GM12874 (cell line): ENCODE results near the gene COIL.

ENCODE experiments used
- TF ChIP-seq, protein P1 (sequence below): IDR thresholded peaks from 2 replicates; pipeline ENCODE4 v1.5.1; 2011; ENCODE audit warnings: low read depth, mild to moderate bottlenecking, control low read depth, low read length, moderate library complexity; ENCODE audit not compliant: insufficient read depth

Gene COIL

DNA sequence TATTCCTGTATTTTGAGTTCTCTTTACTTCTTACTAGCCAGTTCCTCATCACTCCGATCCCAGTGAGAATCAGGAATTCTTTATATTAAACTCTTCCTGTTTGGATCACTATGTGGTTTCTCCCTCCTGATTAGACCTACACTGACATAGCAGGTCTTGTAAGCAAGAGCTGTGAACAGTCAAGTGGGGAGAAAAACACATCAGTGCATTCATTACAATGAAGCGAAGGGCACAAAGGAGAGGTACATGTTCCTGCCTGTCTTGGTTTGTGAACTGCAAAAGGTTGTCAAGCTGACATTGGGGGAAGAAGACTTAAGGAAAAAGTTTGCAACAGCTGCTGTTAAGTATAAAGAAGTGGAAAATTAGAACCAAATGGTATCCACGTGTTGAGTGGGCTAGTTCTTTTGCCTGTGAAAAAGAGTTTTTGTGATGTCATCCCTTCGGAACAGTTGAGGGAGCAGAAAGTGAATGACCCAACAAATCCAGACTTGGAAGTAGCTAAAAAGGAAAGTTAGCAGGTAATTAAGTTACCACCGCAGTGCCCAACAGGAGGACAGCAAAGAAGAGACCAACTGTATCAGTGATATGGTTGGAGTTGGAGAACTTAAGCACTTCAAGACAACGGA, 24.0 kb downstream of the COIL start:
- TF ChIP-seq, protein P1, sequence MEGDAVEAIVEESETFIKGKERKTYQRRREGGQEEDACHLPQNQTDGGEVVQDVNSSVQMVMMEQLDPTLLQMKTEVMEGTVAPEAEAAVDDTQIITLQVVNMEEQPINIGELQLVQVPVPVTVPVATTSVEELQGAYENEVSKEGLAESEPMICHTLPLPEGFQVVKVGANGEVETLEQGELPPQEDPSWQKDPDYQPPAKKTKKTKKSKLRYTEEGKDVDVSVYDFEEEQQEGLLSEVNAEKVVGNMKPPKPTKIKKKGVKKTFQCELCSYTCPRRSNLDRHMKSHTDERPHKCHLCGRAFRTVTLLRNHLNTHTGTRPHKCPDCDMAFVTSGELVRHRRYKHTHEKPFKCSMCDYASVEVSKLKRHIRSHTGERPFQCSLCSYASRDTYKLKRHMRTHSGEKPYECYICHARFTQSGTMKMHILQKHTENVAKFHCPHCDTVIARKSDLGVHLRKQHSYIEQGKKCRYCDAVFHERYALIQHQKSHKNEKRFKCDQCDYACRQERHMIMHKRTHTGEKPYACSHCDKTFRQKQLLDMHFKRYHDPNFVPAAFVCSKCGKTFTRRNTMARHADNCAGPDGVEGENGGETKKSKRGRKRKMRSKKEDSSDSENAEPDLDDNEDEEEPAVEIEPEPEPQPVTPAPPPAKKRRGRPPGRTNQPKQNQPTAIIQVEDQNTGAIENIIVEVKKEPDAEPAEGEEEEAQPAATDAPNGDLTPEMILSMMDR = no peak

DNA sequence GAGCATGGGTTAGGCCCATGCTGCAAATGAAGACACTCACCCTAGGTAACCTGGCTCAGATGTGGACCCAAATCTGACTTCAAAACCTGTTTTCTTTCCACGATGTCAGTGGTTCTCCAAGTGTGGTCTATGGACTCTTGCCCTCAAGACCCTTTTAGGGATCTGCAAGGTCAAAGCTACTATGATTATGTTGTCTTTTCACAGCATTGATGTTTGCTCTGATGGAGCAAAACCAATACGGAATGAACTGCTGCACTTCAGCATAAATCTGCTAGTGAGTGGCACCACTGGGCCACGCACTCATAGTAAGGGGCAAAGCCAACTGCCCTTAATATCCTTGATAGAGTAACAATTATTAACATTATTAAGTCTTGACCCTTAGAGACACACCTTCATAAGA, 25.4 kb downstream of the COIL start:
- TF ChIP-seq, protein P1 = no peak

DNA sequence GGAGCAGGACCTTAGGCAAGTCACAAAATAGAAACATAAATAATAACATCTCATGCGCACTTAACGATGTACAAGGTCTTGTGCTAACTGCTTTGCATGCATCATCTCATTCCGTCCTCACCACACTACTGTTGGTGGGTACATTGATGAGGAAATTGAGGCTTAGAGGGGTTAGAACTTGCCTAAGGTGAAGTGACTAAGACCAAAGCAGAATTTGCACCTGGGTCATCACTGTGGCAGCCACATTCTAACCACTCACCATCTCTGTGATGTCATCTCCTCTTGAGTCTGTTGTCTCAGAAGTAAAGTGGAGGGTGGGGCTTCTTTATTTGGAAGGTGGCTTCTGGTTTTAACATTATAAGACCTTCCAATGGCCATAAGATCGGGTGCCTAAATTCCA, 26.6 kb downstream of the COIL start:
- TF ChIP-seq, protein P1 = no peak

DNA sequence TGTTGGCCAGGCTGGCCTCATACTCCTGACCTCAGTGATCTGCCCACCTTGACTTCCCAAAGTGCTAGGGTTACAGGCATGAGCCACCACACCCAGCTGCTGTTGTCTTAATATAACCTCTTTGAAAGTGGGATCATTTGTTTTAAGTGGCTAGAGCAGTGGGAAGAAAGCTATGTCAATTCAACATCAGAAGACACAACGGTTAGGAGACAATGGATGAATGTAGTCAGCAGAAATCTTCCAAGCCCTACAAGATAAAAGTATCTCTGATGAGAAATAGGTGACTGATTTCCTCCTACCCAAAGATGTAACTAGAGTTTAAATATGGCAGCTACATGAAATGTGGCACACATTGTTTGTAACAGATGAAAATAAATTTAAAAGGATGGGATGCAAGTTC, 27.0 kb downstream of the COIL start:
- TF ChIP-seq, protein P1 = no peak

DNA sequence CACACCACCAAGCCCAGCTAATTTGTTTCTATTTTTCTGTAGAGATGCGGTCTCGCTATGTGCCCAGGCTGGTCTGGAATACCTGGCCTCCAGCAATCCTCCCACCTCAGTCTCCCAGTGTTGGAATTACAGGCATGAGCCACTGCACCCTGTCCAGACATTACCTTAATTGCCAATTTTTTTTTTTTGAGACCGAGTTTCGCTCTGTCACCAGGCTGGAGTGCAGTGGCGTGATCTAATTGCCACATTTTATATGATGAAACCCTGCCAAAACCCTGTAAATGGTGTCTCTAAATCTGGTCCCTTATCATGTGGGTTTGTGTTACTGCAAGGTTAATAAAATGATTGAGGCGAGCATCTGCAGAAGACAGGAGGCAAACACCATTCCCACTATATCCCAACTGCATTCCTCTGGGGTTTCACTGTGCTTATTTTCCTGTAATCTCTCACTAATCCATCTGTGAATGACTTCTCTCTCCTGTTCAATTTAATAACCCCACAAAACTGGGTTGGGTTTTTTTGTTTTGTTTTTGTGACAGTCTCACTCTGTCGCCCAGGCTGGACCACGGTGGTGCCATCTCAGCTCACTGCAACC, 27.6 kb downstream of the COIL start:
- TF ChIP-seq, protein P1 = no peak

DNA sequence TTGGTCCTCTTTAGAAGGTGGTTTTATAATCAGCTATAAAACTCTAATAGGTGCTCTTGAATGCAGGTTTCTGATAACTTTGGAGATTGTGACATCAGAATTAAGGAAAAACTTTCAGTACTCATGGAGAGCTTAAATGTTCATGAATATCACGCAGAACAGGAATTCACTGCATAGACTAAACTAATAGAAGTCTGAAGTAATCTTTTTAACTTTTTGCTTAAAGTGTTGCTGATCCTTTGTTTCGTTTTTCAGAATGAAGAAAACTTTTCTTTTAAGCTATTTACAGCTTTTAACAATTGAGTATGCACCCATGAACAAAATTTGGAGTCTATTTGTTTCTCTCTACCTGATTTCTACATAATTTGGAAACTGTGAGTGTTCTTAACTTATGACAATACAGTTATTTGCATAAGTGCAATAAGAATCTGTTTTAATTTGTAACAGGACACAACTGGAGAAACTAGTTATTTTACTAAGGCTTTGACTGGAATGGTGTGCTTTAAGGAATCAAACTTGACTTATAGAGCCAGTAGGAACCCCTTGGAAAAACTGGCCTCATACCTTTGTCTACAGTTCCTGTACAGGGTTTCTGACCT, 30.0 kb downstream of the COIL start:
- TF ChIP-seq, protein P1 = no peak

DNA sequence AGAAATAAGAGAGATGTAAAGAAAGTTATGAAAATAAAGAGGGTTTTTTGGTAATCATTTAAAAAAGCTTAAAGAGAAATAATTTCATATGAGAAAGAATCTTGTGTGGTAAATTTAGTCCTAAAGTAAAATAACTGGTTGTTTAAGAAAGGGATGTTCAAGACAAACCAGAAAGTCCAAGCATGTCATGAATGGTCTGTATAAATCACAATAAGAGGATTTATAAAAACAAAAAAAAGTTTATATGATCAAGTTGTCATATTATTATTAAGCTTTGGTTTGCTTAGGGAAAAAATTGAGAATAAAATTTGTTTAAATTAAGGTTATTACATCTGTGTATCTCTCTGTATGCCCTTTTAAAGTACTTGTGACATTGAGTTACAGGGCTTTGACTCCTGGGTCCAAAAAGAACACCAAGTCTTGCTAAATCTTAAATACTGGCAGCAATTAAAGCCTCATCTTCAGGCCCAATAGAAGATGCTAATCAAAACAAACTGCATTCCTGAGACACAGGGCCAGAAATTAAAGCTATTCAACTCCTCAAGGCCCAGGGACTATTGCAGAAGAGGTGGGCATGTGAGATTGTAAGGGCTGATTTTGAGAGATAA, 31.4 kb downstream of the COIL start:
- TF ChIP-seq, protein P1 = no peak
